BLaER1 treated with 17β-estradiol and CSF1 and Interleukin-3, amounts not matched to agents 10 nM and 100 nM (cell line): Measurements from ENCODE around the gene ANTXR2.
"Not testable (repeated sequence)": the region's sequence is repeated elsewhere in the genome, so short reads cannot be mapped to it uniquely, and the experiment has no call there.

ENCODE experiments used
- H3K27ac ChIP-seq, 11 experiments: shearing (Covaris generic); formaldehyde crosslinking; 2 replicates each; pipeline ENCODE4 v1.8.1; 2022
- H3K27me3 ChIP-seq, 11 experiments: shearing (Covaris generic); formaldehyde crosslinking; 2 replicates each; pipeline ENCODE4 v1.8.1; 2022
- H3K36me3 ChIP-seq, 11 experiments: shearing (Covaris generic); formaldehyde crosslinking; 2 replicates each; pipeline ENCODE4 v1.8.1; 2022
- H3K4me1 ChIP-seq, 10 experiments: shearing (Covaris generic); formaldehyde crosslinking; 2 replicates each; pipeline ENCODE4 v1.8.1; 2022
- H3K4me2 ChIP-seq, 11 experiments: shearing (Covaris generic); formaldehyde crosslinking; 2 replicates each; pipeline ENCODE4 v1.8.1; 2022
- H3K4me3 ChIP-seq, 10 experiments: shearing (Covaris generic); formaldehyde crosslinking; 2 replicates each; pipeline ENCODE4 v1.8.1; 2022
- H3K9ac ChIP-seq, 11 experiments: shearing (Covaris generic); formaldehyde crosslinking; 2 replicates each; pipeline ENCODE4 v1.8.1; 2022
- H3K9me3 ChIP-seq, 11 experiments: shearing (Covaris generic); formaldehyde crosslinking; replicated peaks in 1 of 11; 2 replicates each; pipeline ENCODE4 v1.8.1; 2022
- H4K20me1 ChIP-seq, 11 experiments: shearing (Covaris generic); formaldehyde crosslinking; 2 replicates each; pipeline ENCODE4 v1.8.1; 2022
- Cebpa-rat ChIP-seq, 11 experiments: shearing (Covaris generic); IDR thresholded peaks; 2 replicates each; pipeline ENCODE4 v1.8.1; 2022

Gene ANTXR2

GRCh38 chr4:79991601-79992000, 81.4 kb downstream of the ANTXR2 start:
- Histone ChIP-seq H3K27ac (no peak overlapping the region), H3K9ac (no peak overlapping the region), H3K4me3 (no peak overlapping the region), H4K20me1 (peaks cover 0 to 30% (median 0%) of the 10 kb centered on the region in 11 experiments; a peak in 3 of 22 replicates), H3K4me1 (peaks cover 0 to 20% (median 0%) of the 10 kb centered on the region in 10 experiments; a peak in 5 of 20 replicates), H3K36me3 (peaks cover 0 to 53% (median 0%) of the 10 kb centered on the region in 11 experiments; a peak in 9 of 22 replicates), H3K4me2 (no peak overlapping the region), H3K9me3 (peaks cover 0 to 15% (median under 1%) of the 10 kb centered on the region in 11 experiments; a peak in 4 of 22 replicates), H3K27me3 (no peaks in the 10 kb centered on the region)
- TF ChIP-seq Cebpa-rat (IDR thresholded peaks at IDR 0.05) = no peak

DNA sequence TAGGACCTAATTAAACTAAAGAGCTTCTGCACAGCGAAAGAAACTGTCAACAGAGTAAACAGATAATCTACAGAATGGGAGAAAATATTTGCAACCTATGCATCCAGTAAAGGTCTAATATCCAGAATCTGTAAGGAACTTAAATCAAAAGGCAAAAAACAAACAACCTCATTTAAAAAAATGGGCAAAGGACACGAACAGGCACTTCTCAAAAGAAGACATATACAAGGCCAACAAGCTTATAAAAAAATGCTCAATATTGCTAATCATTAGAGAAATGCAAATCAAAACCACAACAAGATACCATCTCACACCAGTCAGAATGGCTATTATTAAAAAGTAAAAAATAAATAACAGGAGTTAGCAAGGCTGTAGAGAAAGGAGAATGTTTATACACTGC, 81.9 kb downstream of the ANTXR2 start:
- H3K27ac ChIP-seq, H3K27me3 ChIP-seq, H3K9ac ChIP-seq, H3K4me2 ChIP-seq, H3K4me3 ChIP-seq: not testable (repeated sequence)
- Histone ChIP-seq H3K9me3 (peaks cover 0 to 15% (median 4%) of the 10 kb centered on the region in 11 experiments; a peak in 4 of 22 replicates), H3K36me3 (peaks cover 0 to 53% (median 0%) of the 10 kb centered on the region in 11 experiments; a peak in 9 of 22 replicates), H4K20me1 (peaks cover 0 to 34% (median 0%) of the 10 kb centered on the region in 11 experiments; a peak in 3 of 22 replicates), H3K4me1 (peaks cover 0 to 20% (median 0%) of the 10 kb centered on the region in 10 experiments; a peak in 5 of 20 replicates)

GRCh38 chr4:79987401-79987800, 85.6 kb downstream of the ANTXR2 start:
- no peak overlapping the region for H3K4me3 ChIP-seq
- H3K9me3 ChIP-seq = peaks cover 0 to 27% (median 6%) of the 10 kb centered on the region in 11 experiments; a peak in 6 of 22 replicates
- no peak overlapping the region for H3K9ac ChIP-seq
- H3K4me2 ChIP-seq = peak overlapping the region in 1 of 11 experiments; percentile 33; a peak in 1 of 22 replicates
- no peak overlapping the region for H3K27ac ChIP-seq
- peaks cover 0 to 18% (median 0%) of the 10 kb centered on the region in 10 experiments; a peak in 5 of 20 replicates for H3K4me1 ChIP-seq
- no peaks in the 10 kb centered on the region for H3K27me3 ChIP-seq
- H3K36me3 ChIP-seq = peaks cover 0 to 72% (median 0%) of the 10 kb centered on the region in 11 experiments; a peak in 10 of 22 replicates
- TF ChIP-seq Cebpa-rat (IDR thresholded peaks at IDR 0.05) = no peak
- peaks cover 0 to 34% (median 0%) of the 10 kb centered on the region in 11 experiments; a peak in 3 of 22 replicates for H4K20me1 ChIP-seq

GRCh38 chr4:79983431-79983830, 89.6 kb downstream of the ANTXR2 start:
- peaks cover 0 to 9% (median 0%) of the 10 kb centered on the region in 11 experiments; a peak in 2 of 22 replicates for H4K20me1 ChIP-seq
- H3K9ac ChIP-seq = no peak overlapping the region
- H3K36me3 ChIP-seq = peaks cover 0 to 94% (median 2%) of the 10 kb centered on the region in 11 experiments; a peak in 9 of 22 replicates
- H3K9me3 ChIP-seq = peaks cover 0 to 17% (median 0%) of the 10 kb centered on the region in 11 experiments; a peak in 3 of 22 replicates
- TF ChIP-seq Cebpa-rat (IDR thresholded peaks at IDR 0.05) = no peak
- no peak overlapping the region for H3K27ac ChIP-seq
- H3K27me3 ChIP-seq = no peaks in the 10 kb centered on the region
- no peak overlapping the region for H3K4me2 ChIP-seq
- peaks cover 0 to 14% (median 0%) of the 10 kb centered on the region in 10 experiments; a peak in 5 of 20 replicates for H3K4me1 ChIP-seq
- no peak overlapping the region for H3K4me3 ChIP-seq

DNA sequence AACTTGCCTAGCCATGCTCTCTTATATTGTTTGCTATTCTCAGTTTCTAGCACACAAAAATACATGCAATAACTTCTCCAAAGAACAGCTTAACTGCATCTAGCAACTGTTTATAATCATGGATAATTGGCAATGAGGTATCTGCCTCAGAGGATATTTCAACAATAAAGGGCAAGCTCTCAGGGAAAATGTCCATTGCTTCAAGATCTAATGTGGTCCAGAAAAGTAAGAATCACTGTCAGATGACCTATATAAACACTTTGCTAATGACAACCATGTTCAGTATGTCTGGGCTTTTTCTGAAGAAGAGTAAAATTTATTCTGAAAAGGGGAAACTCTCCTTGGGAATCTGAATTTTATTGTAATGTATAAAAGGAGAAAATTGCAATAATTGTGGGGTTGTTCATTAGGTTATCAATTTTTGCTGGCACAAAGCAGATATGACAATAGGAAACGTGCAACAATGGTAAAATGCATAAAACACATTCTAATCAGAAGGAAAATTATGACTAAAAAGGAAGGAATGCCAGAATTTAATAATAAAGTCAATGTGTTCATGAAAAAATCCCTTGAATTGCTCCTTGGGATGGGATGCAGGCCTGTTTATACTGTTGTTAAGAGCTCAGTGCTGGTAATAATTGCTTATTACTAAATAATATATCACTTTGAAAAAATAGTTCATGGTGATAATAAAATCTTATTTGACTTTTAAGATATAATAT, 90.3 kb downstream of the ANTXR2 start:
- H3K9ac ChIP-seq = no peak overlapping the region
- no peak overlapping the region for H3K27ac ChIP-seq

DNA sequence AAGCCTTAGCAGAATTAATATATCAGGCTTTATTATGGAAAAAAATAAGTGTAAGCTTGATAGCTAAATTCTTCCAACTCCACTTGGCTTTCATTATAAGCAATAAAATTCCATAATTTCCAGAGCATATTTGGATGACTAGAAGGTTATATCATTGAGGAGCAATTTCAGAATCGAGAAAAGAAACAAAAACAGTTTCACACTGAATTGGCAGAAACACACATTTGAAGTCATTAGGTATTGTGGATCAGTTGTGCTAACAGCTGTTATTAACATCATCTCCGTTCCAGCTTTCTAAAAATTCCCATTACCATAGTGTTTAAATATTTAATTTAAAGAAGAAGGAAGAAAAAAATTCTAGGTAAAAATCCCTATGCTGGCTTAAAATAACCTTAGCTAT, 92.6 kb downstream of the ANTXR2 start:
- Histone ChIP-seq H3K9ac (no peak overlapping the region), H3K9me3 (peaks cover 0 to 15% (median 3%) of the 10 kb centered on the region in 11 experiments; a peak in 4 of 22 replicates), H3K27ac (no peak overlapping the region), H4K20me1 (no peaks in the 10 kb centered on the region), H3K27me3 (no peaks in the 10 kb centered on the region), H3K4me1 (no peaks in the 10 kb centered on the region), H3K36me3 (peaks cover 0 to 100% (median 26%) of the 10 kb centered on the region in 11 experiments; a peak in 15 of 22 replicates), H3K4me2 (no peak overlapping the region), H3K4me3 (no peak overlapping the region)
- TF ChIP-seq Cebpa-rat (IDR thresholded peaks at IDR 0.05) = no peak

More for the DNA sequence above, 90.3 kb downstream of the ANTXR2 start:
- Histone ChIP-seq H3K27me3 (no peaks in the 10 kb centered on the region), H3K36me3 (peaks cover 0 to 100% (median 8%) of the 10 kb centered on the region in 11 experiments; a peak in 14 of 22 replicates), H3K4me2 (no peak overlapping the region), H3K9me3 (peaks cover 0 to 17% (median 0%) of the 10 kb centered on the region in 11 experiments; a peak in 3 of 22 replicates), H3K4me1 (peaks cover 0 to 12% (median 0%) of the 10 kb centered on the region in 10 experiments; a peak in 5 of 20 replicates), H4K20me1 (peaks cover 0 to 7% (median 0%) of the 10 kb centered on the region in 11 experiments; a peak in 2 of 22 replicates), H3K4me3 (no peak overlapping the region)
- TF ChIP-seq Cebpa-rat (IDR thresholded peaks at IDR 0.05) = no peak

- H3K27ac ChIP-seq = no peak overlapping the region
- peaks cover 0 to 100% (median 26%) of the 10 kb centered on the region in 11 experiments; a peak in 15 of 22 replicates for H3K36me3 ChIP-seq
Observed at GRCh38 chr4:79979785-79980437, 93.1 kb downstream of the ANTXR2 start.

DNA sequence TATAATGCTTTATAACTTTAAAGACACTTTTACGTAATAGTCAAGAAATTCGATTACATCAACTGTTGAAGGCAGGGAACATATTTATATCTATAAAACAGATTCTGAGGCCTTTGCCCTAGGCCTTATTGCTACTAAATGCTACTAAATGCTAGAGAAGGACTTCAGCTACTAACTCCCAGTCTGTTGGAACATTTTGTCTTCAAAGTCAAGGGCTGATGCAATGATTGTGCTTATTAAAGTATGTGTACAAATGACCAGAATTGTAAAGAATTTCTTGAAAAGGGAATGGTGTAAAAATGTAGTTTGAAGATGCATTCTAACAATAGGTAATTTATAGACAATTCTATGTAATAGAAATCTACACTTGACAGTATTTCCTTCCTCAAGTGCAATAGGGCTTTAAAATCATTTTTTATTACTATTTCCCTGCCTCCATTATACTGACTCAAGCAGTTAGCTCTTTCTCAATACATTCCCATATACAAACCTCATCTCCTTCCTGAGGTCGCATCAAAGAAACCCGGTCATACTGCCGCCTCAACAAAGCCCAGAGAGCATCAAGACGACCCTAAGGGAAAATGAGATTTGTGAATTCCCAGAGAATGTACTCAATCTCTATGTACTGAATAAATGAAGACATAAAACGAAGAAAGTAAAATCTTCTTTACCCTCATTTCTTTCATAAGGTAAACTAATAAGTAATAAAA, 95.7 kb downstream of the ANTXR2 start:
- Histone ChIP-seq H3K36me3 (peaks cover 0 to 93% (median 32%) of the 10 kb centered on the region in 11 experiments; a peak in 15 of 22 replicates), H3K27ac (no peak overlapping the region), H3K4me3 (no peak overlapping the region), H3K9me3 (peaks cover 0 to 13% (median 0%) of the 10 kb centered on the region in 11 experiments; a peak in 2 of 22 replicates), H4K20me1 (no peaks in the 10 kb centered on the region), H3K27me3 (no peaks in the 10 kb centered on the region), H3K4me2 (no peak overlapping the region), H3K4me1 (peaks cover 0 to 13% (median 8%) of the 10 kb centered on the region in 10 experiments; a peak in 10 of 20 replicates), H3K9ac (no peak overlapping the region)
- TF ChIP-seq Cebpa-rat (IDR thresholded peaks at IDR 0.05) = no peak

More at GRCh38 chr4:79979785-79980437, 93.1 kb downstream of the ANTXR2 start:
- no peaks in the 10 kb centered on the region for H3K4me1 ChIP-seq
- no peak overlapping the region for H3K4me2 ChIP-seq
- no peaks in the 10 kb centered on the region for H3K27me3 ChIP-seq
- TF ChIP-seq Cebpa-rat (IDR thresholded peaks at IDR 0.05) = no peak
- no peak overlapping the region for H3K4me3 ChIP-seq
- H3K9ac ChIP-seq = no peak overlapping the region
- H4K20me1 ChIP-seq = no peaks in the 10 kb centered on the region
- H3K9me3 ChIP-seq = peaks cover 0 to 10% (median 0%) of the 10 kb centered on the region in 11 experiments; a peak in 3 of 22 replicates
